Fibroblast of peridontal ligament (primary cell): Measurements from ENCODE around the gene TESK1.
"Not testable (repeated sequence)": the region's sequence is repeated elsewhere in the genome, so short reads cannot be mapped to it uniquely, and the experiment has no call there.

Experiments used
- DNase-seq: peaks from one replicate; pipeline ENCODE4 v3.0.0-alpha.2; 2010; ENCODE audit errors: extremely low read depth

Gene TESK1

DNA sequence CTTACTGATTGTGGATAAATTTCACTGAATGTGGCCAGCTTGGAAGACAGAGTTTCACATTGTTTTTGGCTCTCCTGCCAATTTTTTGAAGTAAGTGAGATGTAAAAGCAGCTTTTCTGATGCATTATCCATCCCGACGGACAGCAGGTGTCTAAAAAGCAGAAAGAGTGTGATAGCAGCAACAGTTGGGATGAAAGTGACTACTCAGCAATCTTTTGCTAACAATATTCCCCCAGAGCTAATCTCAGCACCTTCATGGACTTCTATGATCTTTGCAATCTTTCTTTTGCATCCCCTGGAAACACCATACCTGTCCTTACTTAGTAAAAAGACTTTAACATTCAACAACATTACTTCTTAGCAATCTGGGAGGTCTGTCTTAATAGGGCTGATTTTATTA is 7.8 kb downstream of the TESK1 start:
- DNase-seq, result no peak

- no peak for DNase-seq
These were observed 11.1 kb downstream of the TESK1 start for GRCh38 chr9:35615981-35616680.

- peak; percentile 42 for DNase-seq
These were observed 11.8 kb downstream of the TESK1 start for GRCh38 chr9:35616681-35617459.

- DNase-seq, result no peak
These were observed 12.5 kb downstream of the TESK1 start for GRCh38 chr9:35617548-35617947.

DNA sequence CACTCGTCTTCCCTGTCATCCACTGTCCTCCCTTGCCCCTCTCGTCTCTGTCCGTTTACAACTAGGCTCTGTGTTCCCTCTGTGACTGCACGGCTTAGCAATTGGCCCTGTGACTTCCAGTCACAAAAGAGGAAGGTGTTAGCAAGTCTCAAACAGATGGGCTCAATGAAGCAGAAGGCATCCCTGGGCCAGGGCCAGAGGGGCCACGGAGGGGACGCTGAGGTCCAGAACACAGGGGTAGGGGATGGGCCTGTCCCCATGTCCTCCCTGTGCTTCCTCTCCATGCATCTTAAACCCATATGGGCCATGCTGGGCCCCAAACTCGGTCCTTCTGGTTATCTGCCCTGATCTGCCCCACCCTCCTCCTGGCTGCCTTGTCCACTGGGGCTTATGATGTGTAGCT is 13.3 kb downstream of the TESK1 start, which contains the start of gene CD72:
Gene CD72 (minus strand): TSS at position 89 of the 403 bp plus-strand sequence. CDS start 110 bp downstream, outside the sequence.
- DNase-seq, result no peak

GRCh38 chr9:35618854-35619799 is 14.1 kb downstream of the TESK1 start:
- no peak for DNase-seq

- no peak for DNase-seq
These were observed 14.7 kb downstream of the TESK1 start for GRCh38 chr9:35619800-35620158.

- no peak for DNase-seq
These were observed 22.5 kb downstream of the TESK1 start for GRCh38 chr9:35627575-35627974.

DNA sequence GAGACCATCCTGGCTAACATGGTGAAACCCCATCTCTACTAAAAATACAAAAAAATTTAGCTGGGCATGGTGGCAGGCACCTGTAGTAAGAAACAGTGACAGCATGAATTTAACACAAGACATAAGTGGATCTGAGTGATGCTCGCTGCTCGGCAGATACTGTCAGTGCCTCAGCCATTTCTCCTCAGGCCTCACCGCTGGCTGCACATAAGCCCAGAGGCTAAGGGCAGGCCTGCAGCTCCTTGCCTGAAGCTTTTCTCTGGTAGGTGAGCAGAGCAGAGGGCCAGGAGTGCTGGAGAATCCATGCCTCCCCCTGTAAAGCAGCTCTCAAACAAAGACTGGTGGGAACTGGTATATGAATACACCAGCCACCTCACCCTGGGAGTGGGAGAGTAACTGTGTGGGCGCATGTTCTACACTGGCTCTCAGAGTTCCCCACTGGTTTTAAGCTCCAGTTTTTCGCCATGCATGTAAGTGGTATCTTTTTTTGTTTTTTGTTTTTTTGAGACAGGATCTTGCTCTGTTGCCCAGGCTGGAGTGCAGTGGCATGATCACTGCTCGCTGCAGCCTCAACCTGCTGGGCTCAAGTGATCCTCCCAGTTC is 23.4 kb downstream of the TESK1 start:
- DNase-seq, result no peak

DNA sequence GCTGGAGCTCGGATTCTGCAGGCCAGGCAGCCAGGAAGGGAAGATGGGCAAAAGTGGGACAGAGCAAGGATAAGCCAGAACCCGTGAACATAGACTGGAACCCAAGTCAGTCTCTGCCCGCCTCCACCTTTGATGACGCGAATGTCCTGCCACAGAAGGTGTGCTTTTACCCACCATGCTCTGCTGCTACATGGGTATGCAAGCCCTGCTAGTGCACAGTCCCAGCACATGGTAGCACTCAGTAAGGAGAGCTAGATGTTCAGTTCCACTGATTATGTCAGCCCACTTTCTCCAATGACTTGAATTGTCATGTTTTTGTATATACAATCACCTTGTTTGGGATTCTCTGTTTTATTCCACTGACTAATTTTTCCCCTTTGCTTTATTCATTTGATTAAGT is 24.5 kb downstream of the TESK1 start:
- DNase-seq, result no peak

DNA sequence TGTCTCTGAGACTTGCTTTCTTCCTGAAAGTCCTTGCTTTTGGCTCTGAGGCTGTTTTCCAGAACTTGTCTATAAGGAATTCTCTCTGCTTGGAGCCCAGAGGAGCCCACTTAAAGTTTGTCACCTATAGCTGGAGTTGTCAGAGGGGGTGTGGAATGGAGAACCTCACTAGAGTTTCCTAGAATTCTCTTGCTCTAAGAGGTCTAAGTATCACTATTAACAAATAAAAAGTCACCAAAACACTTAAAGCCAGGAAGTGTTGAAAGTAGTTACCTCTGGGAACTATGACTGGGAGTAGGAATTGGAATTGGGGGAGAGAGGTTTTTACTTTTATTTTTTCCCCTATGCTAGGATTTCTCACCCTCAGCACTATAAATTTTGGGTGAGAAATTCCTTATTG is 30.7 kb downstream of the TESK1 start:
- DNase-seq, result no peak

DNA sequence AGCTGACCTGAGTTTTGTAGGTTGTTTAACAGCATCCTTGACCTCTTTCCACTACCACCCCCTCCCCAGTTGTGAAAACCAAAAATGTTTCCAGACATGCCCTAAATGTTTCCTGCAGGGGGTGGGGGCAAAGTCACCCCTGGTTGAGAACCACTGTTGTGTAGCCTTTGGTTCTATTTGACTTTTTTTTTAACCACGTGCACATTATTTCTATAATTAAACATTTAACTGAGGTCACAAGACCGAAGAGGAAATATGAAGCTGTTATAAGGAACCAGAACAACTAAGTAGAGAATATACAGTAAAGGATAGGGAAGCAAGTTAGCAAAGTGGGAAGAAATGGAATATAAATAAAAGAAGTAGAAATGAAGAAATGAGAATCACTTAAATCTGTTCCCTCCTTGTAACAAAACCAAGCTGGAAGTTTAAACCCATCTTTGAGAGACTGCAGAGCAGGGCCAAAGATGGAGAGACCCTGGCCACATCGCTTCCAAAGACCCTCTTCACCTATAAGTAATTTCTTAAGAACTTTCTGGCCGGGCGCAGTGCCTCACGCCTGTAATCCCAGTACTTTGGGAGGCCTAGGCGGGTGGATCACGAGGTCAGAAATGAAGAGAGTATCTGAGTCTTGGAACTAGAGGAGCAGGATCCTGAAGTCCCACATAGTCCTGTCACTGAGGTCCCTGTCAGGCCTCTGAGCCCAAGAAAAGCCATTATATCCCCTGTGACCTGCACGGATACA is 31.2 kb downstream of the TESK1 start:
- DNase-seq, result no peak

DNA sequence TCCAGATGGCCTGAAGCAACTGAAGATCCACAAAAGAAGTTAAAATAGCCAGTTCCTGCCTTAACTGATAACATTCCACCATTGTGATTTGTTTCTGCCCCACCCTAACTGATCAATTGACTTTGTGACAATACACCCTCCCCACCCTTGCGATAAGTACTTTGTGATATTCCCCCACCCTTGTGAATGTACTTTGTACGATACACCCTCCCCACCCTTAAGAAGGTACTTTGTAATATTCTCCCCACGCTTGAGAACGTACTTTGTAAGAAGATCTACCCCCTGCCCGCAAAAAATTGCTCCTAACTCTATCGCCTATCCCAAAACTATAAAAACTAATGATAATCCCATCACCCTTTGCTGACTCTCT is 31.8 kb downstream of the TESK1 start:
- not testable (repeated sequence) for DNase-seq

DNA sequence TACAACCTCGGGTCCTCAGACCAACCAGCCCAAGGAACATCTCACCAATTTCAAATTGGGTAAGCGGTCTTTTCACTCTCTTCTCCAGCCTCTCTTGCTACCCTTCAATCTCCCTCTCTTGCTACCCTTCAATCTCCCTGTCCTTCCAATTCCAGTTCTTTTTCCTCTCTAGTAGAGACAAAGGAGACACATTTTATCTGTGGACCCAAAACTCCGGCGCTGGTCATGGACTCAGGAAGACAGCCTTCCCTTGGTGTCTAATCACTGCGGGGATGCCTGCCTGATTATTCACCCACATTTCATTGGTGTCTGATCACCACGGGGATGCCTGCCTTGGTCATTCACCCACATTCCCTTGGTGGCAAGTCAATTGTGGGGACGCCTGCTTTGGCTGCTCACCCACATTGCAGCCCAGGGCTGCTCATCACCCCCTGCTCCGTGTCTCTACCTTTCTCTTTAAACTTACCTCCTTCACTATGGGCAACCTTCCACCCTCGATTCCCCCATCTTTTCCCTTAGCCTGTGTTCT is 32.4 kb downstream of the TESK1 start:
- not testable (repeated sequence) for DNase-seq

DNA sequence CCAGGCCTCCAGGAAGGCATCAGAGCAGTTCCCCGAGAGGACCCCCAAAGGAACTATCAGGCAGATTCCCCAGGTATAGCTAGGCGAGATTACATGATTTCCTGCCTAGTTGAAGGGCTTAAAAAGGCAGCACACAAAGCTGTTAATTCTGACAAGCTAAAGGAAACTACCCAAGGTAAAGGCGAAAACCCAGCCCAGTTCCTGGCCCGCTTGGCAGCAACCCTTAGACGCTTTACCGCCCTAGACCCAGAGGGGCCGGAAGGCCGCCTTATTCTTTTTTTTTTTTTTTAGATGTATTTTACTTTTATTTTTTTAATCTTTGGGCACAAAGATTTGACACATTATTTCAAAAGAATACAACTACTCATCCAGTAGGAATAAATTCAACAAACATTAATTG is 33.7 kb downstream of the TESK1 start:
- not testable (repeated sequence) for DNase-seq

DNA sequence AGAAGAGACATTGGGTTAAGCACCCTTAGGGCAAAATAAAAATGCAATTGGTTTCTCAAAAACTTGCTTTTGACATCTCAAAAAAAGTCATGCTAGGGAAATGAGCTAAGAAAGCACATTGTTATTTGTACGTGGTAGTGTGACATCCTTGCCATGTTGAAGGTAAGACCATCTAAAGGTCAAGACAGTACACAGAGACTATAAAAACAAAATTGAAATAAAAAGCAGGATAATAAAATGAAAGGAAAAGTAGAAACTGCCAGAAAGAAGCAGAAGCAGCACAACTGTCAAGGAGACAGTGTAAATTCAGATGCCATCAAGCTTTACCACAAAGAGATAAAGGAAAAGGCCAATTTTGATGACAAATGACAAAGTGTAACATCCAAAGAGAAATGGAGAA is 34.2 kb downstream of the TESK1 start:
- DNase-seq, result not testable (repeated sequence)

- DNase-seq, result no peak
These were observed 34.6 kb downstream of the TESK1 start for GRCh38 chr9:35639631-35640030.

GRCh38 chr9:35640431-35640830 is 35.4 kb downstream of the TESK1 start:
- not testable (repeated sequence) for DNase-seq

- not testable (repeated sequence) for DNase-seq
These were observed 36.4 kb downstream of the TESK1 start for GRCh38 chr9:35641478-35641877.

DNA sequence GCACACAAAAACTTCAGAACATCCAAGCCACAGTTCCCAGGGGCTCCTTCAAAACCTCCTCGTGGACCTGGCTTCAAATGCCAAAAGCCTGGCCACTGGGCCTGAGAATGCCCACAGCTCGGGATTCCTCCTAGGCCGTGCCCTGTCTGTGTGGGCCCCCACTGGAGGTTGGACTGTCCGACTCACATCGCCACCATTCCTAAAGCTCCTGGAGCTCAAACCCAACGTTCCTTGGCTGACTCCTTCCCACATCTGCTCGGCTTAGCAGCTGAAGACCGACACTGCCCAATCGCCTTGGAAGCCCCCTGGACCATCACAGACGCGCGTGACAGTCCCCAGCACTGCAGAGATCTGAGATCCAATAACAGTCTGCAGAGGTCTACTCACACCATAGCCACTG is 38.0 kb downstream of the TESK1 start:
- no peak for DNase-seq

- not testable (repeated sequence) for DNase-seq
These were observed 40.7 kb downstream of the TESK1 start for GRCh38 chr9:35645736-35646135.
